ENCODE measurements around the gene PPIA. TPM values are rescaled to one million over a fixed set of nuclear protein-coding genes. Genes with fewer than 3 reads are reported as not detected.
"Not testable (repeated sequence)": the region's sequence is repeated elsewhere in the genome, so short reads cannot be mapped to it uniquely, and the experiment has no call there.

The PPIA gene
- polyA plus RNA-seq, 1 donor: 1,199 TPM

- no peak for DNase-seq
Measured at GRCh38 chr7:44814919-44815318, 18.4 kb downstream of the PPIA start.

- no peak for DNase-seq
Measured at GRCh38 chr7:44819292-44819691, 22.8 kb downstream of the PPIA start.

GRCh38 chr7:44823255-44823781 is 26.8 kb downstream of the PPIA start:
- no peak for DNase-seq

GRCh38 chr7:44824894-44825526 is 28.5 kb downstream of the PPIA start:
- no peak for DNase-seq

DNA sequence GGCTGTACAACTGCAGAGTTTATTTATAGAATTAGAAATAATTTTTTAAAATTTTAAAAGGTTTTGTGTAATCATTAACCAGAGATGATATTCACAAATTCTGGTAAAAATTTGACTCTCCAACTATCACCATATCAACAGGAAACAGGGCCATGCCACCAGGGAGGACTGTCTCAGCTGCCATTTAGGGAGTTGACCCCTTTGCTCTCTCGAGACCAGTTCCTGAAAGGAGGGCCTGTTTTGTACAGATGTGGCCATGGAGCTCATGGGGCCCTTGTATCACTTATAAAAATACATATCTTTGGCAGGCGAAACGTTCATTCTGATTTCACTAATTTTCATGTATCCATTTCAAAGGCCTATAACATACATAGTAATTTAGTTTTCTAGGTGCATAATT is 31.1 kb downstream of the PPIA start:
- no peak for DNase-seq

DNA sequence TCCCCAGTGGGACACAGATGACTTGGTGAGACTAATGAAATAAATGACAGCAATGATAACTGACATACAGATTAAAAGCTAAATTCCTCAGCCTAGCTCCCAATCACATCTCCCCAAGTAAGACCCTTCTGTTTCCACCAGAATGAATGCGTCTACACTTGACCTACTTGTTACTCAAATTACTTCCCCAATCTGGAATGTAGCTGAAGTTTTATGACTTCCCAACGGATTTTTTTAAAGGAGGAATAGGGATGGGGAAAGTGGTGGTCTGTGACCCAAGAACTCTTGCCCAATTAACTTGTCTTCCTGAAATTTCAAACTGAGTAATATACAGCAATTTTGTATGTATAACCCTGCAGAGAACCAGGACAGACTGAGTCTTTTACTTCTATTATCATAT is 42.3 kb downstream of the PPIA start:
- DNase-seq: peak; percentile 24

DNA sequence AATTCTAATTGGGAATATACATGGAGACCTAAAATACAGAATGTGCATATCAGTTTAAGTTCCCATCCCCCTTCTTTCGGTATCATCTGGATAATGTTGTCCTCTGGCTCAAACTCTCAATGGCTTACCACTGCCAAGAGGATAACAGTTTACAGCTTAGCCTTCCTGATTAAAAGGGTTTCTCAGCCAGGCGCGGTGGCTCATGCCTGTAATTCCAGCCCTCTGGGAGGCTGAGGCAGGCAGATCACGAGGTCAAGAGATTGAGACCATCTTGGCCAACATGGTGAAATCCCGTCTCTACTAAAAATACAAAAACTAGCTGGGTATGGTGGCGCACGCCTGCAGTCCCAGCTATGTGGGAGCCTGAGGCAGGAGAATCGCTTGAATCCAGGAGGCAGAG is 46.2 kb downstream of the PPIA start:
- DNase-seq: not testable (repeated sequence)

DNA sequence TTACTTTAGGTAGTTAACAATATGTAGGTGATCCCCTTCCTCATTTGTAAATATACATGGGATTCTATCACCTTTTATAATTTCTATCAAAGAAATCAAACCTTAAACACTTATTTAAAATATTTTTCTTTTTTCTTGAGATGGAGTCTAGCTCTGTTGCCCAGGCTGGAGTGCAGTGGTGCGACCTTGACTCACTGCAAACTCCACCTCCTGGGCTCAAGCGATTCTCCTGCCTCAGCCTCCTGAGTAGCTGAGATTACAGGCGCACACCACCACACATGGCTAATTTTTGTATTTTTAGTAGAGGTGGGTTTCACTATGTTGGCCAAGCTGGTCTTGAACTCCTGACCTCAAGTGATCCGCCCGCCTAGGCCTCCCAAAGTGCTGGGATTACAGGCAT is 47.0 kb downstream of the PPIA start:
- not testable (repeated sequence) for DNase-seq

GRCh38 chr7:44845451-44845850 is 49.0 kb downstream of the PPIA start:
- DNase-seq: no peak

DNA sequence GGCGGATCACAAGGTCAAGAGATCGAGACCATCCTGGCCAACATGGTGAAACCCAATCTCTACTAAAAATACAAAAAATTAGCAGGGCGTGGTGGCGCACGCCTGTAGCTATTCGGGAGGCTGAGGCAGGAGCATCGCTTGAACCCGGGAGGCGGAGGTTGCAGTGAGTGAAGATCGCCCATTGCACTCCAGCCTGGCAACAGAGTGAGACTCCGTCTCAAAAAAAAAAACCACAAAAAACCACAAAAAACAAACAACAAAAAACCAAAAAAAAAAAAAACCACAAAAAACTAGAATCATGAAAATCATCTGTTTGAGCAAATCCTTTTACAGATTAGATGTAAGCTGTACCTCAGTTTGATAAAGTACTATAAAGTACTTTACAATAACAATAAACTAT is 49.9 kb downstream of the PPIA start:
- not testable (repeated sequence) for DNase-seq

DNA sequence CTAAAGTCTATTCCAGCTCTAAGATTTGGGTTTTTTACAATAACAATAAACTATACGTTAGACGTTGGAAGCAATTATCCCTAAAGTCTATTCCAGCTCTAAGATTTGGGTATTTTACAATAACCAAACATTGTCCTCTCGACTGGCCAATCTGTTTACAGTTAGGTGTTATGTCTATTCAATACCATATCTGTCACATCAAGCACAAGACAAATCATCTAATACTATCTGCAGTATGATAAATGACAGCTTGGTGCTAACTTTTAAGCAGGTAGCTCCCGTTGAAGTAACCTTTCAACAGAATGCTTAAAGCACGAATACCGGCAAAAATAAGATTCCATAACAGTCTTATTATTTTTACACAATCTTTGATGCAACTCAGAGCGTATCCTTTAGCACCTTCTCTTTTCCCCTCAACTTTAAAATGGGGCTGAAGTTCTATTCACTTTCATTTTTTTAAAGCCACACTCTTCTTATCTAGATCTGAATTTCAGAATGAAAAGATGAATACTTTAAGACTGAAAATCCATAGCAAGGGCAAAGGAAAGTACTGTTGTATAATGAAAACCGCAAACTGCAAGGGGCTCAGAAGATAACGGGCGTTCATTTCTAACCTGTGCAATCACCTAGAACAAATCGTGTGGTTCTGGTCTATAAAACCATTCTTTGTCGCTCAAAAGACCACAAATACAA is 50.5 kb downstream of the PPIA start:
- no peak for DNase-seq

- DNase-seq: peak; percentile 84
Measured at GRCh38 chr7:44847509-44847919, 51.0 kb downstream of the PPIA start.

GRCh38 chr7:44847920-44848634 is 51.6 kb downstream of the PPIA start, which contains the start of gene H2AZ2:
Gene H2AZ2, minus strand, starts transcription at chr7:44848087. Its CDS starts 116 bp downstream, at chr7:44847971.
- DNase-seq: peak; percentile 100

DNA sequence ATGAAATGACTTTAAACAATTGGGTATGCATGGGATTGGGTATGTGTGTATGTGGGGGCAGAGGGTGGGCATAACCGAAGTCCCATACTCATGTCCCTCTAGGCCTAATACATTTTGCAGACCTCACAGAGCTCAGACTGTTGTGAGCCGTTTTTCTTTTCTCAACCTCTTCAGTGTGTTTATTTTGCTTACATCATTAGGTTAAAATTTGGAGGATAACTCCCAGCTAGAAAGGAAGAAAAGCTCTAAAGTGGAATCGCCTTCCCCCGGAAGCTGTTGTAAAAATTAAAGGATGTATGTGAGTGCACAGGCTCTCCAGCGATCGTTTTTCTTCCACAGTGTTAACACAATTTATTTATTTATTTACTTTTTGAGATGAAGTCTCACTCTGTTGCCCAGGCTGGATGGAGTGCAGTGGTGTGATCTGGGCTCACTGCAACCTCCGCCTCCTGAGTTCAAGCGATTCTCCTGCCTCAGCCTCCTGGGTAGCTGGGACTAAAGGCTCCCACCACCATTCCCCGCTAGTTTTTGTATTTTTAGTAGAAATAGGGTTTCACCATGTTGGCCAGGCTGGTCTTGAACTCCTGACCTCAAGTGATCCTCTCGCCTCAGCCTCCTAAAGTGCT is 52.9 kb downstream of the PPIA start:
- peak; percentile 11 for DNase-seq

DNA sequence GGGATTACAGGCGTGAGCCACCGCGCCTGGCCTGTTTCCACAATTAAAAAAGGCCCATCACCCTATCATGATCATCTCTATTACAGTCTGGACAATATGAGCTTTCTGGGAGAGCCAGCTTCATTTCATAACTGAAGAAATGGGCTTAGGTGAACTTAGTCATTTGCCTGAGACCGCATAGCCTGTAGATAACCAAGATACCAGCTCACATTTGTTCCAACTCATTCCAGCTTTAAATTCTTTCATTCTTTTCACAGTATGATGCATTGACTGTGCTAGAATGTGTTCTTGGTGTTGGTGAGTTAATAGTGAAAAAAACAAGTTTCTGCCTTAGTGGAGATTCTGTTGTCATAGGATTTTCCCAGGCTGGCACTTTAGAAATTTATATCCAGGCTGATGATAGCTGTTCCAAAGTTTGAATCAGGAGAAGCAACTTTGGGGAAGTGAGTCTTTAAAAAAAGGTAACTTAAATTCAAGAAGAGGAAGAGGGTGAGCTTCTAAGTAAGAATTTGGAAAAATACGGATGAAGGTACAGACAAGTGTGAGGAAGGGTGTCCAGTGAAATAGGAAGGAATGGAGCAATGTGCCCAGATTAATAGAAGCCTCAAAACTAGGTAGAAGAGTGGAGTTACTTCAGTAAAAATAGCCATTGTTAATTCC is 53.5 kb downstream of the PPIA start:
- no peak for DNase-seq

DNA sequence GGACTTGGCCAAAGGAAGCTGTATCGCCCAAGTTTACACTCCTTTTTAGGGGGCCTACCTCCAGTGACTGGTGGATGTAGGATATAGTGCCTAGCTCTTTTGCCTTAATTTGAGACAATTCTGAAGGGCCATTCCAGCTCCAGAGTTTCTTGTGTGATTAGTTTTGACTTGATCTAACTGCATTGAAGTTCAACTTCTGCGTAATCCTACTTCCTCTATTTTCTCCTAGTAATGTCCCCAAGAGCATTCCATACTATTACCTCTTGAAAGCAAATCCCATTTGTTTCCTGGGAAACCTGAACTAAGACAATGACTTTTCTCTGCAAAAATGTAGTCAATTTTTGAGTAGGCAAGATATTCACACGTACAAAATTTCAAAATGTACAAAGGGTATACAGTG is 56.1 kb downstream of the PPIA start:
- DNase-seq: no peak

Other genes starting within 250 kb of the PPIA start
- 112 TPM for gene DDX56, start 222.8 kb upstream of the PPIA start, polyA plus RNA-seq (ENCODE audit: insufficient read length)
- gene TMED4, start 214.4 kb upstream of the PPIA start, polyA plus RNA-seq (ENCODE audit: insufficient read length): 169 TPM
- 86.0 TPM for gene OGDH, start 190.1 kb upstream of the PPIA start, polyA plus RNA-seq (ENCODE audit: insufficient read length)
- 77.5 TPM for gene ZMIZ2, start 47.8 kb upstream of the PPIA start, polyA plus RNA-seq (ENCODE audit: insufficient read length)
- gene H2AZ2, start 51.4 kb downstream of the PPIA start, polyA plus RNA-seq (ENCODE audit: insufficient read length): 291 TPM
- gene PURB, start 88.8 kb downstream of the PPIA start, polyA plus RNA-seq (ENCODE audit: insufficient read length): 43.5 TPM
- 0.53 TPM for gene MYO1G, start 182.3 kb downstream of the PPIA start, polyA plus RNA-seq (ENCODE audit: insufficient read length)
- 27.0 TPM for gene CCM2, start 203.5 kb downstream of the PPIA start, polyA plus RNA-seq (ENCODE audit: insufficient read length)